Measurements from ENCODE around the gene ERCC2.

- TF ChIP-seq POLR2AphosphoS5 (IDR thresholded peaks at IDR 0.05) (no peak), CTCF (IDR thresholded peaks at IDR 0.05) (no peak), POLR2A (IDR thresholded peaks at IDR 0.05) (no peak)
Measured at GRCh38 chr19:45357445-45357783, 13.0 kb downstream of the ERCC2 start.
